ENCODE measurements around the gene ST6GALNAC1. TPM values are rescaled to one million over a fixed set of nuclear protein-coding genes. Genes with fewer than 3 reads are reported as not detected.

Gene ST6GALNAC1
- total RNA-seq, 1 experiment from 2014 or later: not detected

- Histone ChIP-seq H3K9me2 (ENCODE audit: insufficient read depth) (no peaks in the 10 kb centered on the region), H3K79me2 (ENCODE audit: insufficient read depth, low read length) (no peaks in the 10 kb centered on the region), H3K4me3 (replicated peaks in 1 of 2; ENCODE audit: low read depth in 1 of 2, low read length in 2 of 2) (no peak overlapping the region), H3K27me3 (ENCODE audit: insufficient read depth, low read length) (no peaks in the 10 kb centered on the region), H3K9ac (ENCODE audit: low read length) (no peak overlapping the region), H3K4me1 (ENCODE audit: control insufficient read depth in 1 of 2, insufficient read depth in 2 of 2, low read length in 2 of 2) (peaks cover 7 to 18% of the 10 kb centered on the region in 2 experiments; a peak in 2 of 4 replicates), H2AFZ (ENCODE audit: low read depth, low read length, poor library complexity, severe bottlenecking) (no peak overlapping the region), H4K20me1 (ENCODE audit: insufficient read depth) (no peaks in the 10 kb centered on the region), H3K27ac (ENCODE audit: low read depth, low read length) (no peak overlapping the region), H3K9me3 (ENCODE audit: control insufficient read depth in 1 of 2, insufficient read depth in 1 of 2, low read depth in 1 of 2, low read length in 2 of 2) (no peaks in the 10 kb centered on the region), H3K36me3 (ENCODE audit: control insufficient read depth in 1 of 2, insufficient read depth in 2 of 2, low read length in 2 of 2) (no peaks in the 10 kb centered on the region), H3K4me2 (ENCODE audit: low read length) (no peak overlapping the region)
- ChIA-PET RAD21 (ENCODE audit: low non-redundant PET in 1 of 2, low total read pairs in 2 of 2, uncharacterized antibody in 2 of 2, unreplicated experiment in 2 of 2) (no interaction called here), CTCF (no interaction called here), POLR2A (interaction anchor here (1.5 kb wide), 1 partner anchor 11 kb away, joined by 6 read pairs; no protein-coding TSS in a partner anchor)
- BruUV-seq (replicated peaks): no TSS peak
- ATAC-seq (no peak), DNase-seq (ENCODE audit: low read depth, low spot score) (no peak)
- TF ChIP-seq CBX3 (IDR thresholded peaks at IDR 0.05; ENCODE audit: low read depth) (no peak), ELF1 (IDR thresholded peaks at IDR 0.05; ENCODE audit: borderline replicate concordance, low read depth) (no peak), FOSL1 (IDR thresholded peaks at IDR 0.05; ENCODE audit: low read depth) (no peak), POLR2AphosphoS5 (IDR thresholded peaks at IDR 0.05; ENCODE audit: low read depth, low read length) (no peak), EZH2 (IDR thresholded peaks at IDR 0.05) (no peak), SIN3A (IDR thresholded peaks at IDR 0.05; ENCODE audit: low read depth) (no peak), ZNF274 (IDR thresholded peaks at IDR 0.05; ENCODE audit: low read depth, low read length) (no peak), TCF7L2 (IDR thresholded peaks at IDR 0.05; ENCODE audit: borderline replicate concordance, extremely low read depth, insufficient read depth, insufficient read length) (no peak), YY1 (IDR thresholded peaks at IDR 0.05; ENCODE audit: extremely low read depth, insufficient replicate concordance, low read depth, low read length) (no peak), EZH2phosphoT487 (IDR thresholded peaks at IDR 0.05; ENCODE audit: borderline replicate concordance) (no peak), SRF (IDR thresholded peaks at IDR 0.05; ENCODE audit: low read depth) (no peak), CEBPB (IDR thresholded peaks at IDR 0.05; ENCODE audit: low read depth) (no peak), CTCF (IDR thresholded peaks at IDR 0.05 in 2 of 3, conservative IDR thresholded peaks at IDR 0.05 in 1 of 3; ENCODE audit: borderline replicate concordance in 1 of 3, insufficient read depth in 1 of 3, low read depth in 2 of 3, low read length in 2 of 3) (no peak), REST (IDR thresholded peaks at IDR 0.05; ENCODE audit: low read depth) (no peak), RAD21 (IDR thresholded peaks at IDR 0.05; ENCODE audit: low read depth) (no peak), ZBTB33 (IDR thresholded peaks at IDR 0.05; ENCODE audit: extremely low read depth, insufficient replicate concordance, low read length) (no peak), JUND (IDR thresholded peaks at IDR 0.05) (no peak)
- intact Hi-C loops (cut with micrococcal nuclease): no loop called here
Measured at GRCh38 chr17:76577876-76578275, 65.7 kb downstream of the ST6GALNAC1 start.

Data from HCT116 (cell line).